GM23338 (cell line): Measurements from ENCODE around the gene INTS6. TPM values are rescaled to one million over a fixed set of nuclear protein-coding genes. Genes with fewer than 3 reads are reported as not detected.

Source experiments
- ATAC-seq: fragments of 200-7000 bp; cut with Tn5 transposase; 3 replicates; pipeline ENCODE4 v1.9.1; 2020
- DNase-seq: peaks from one replicate; pipeline ENCODE4 v3.0.0-alpha.2; 2015; ENCODE audit warnings: low spot score
- H2AFZ ChIP-seq: fragments of 200-600 bp; sonication (generic); 2 replicates; pipeline ENCODE4 v1.8.0; 2016; ENCODE audit warnings: antibody characterized with exemption, mild to moderate bottlenecking, moderate library complexity
- H3F3A ChIP-seq: fragments of 200-600 bp; sonication (generic); replicated peaks from 2 replicates; pipeline ENCODE4 v1.8.0; 2017; ENCODE audit warnings: antibody characterized with exemption, mixed run types, low read depth
- H3K27ac ChIP-seq: fragments of 200-600 bp; sonication (generic); 2 replicates; pipeline ENCODE4 v1.6.1; 2016; ENCODE audit warnings: low read depth
- H3K27me3 ChIP-seq: fragments of 200-600 bp; sonication (generic); 2 replicates; pipeline ENCODE4 v1.8.0; 2016; ENCODE audit warnings: mild to moderate bottlenecking, mixed run types, moderate library complexity; ENCODE audit not compliant: insufficient read depth
- H3K36me3 ChIP-seq: fragments of 200-600 bp; sonication (generic); 2 replicates; pipeline ENCODE4 v1.8.0; 2016; ENCODE audit warnings: mild to moderate bottlenecking; ENCODE audit not compliant: insufficient read depth
- H3K4me1 ChIP-seq: fragments of 200-600 bp; sonication (generic); 2 replicates; pipeline ENCODE4 v1.8.0; 2016; ENCODE audit warnings: mild to moderate bottlenecking, moderate library complexity; ENCODE audit not compliant: insufficient read depth
- H3K4me2 ChIP-seq: fragments of 200-600 bp; sonication (generic); 2 replicates; pipeline ENCODE4 v1.7.1; 2017; ENCODE audit warnings: mixed run types
- H3K4me3 ChIP-seq: fragments of 200-600 bp; sonication (generic); 2 replicates; pipeline ENCODE4 v1.6.1; 2016; ENCODE audit warnings: mixed run types
- H3K79me2 ChIP-seq: fragments of 200-600 bp; sonication (generic); replicated peaks from 2 replicates; pipeline ENCODE4 v1.8.0; 2017; ENCODE audit warnings: mild to moderate bottlenecking; ENCODE audit not compliant: insufficient read depth
- H3K9me2 ChIP-seq: fragments of 200-600 bp; sonication (generic); 2 replicates; pipeline ENCODE4 v1.8.0; 2017; ENCODE audit not compliant: insufficient read depth
- H4K20me1 ChIP-seq: fragments of 200-600 bp; sonication (generic); replicated peaks from 2 replicates; pipeline ENCODE4 v1.8.0; 2017; ENCODE audit warnings: mild to moderate bottlenecking; ENCODE audit not compliant: insufficient read depth
- H3K27ac Mint-ChIP-seq: 2 replicates; pipeline ENCODE4 v1.8.0; 2020; ENCODE audit warnings: inconsistent platforms, mild to moderate bottlenecking, moderate library complexity, mixed read lengths
- H3K27me3 Mint-ChIP-seq: 3 replicates; pipeline ENCODE4 v1.8.0; 2022; ENCODE audit warnings: low read depth, mild to moderate bottlenecking, moderate library complexity, mixed read lengths, inconsistent platforms; ENCODE audit not compliant: insufficient read depth, poor library complexity
- H3K36me3 Mint-ChIP-seq: 3 replicates; pipeline ENCODE4 v1.8.0; 2021; ENCODE audit warnings: low read depth, mild to moderate bottlenecking, inconsistent platforms, moderate library complexity, mixed read lengths
- H3K4me1 Mint-ChIP-seq: 3 replicates; pipeline ENCODE4 v1.8.0; 2020; ENCODE audit warnings: mild to moderate bottlenecking, inconsistent platforms, mixed read lengths
- H3K4me3 Mint-ChIP-seq: 3 replicates; pipeline ENCODE4 v1.8.0; 2021; ENCODE audit warnings: moderate library complexity, mild to moderate bottlenecking, inconsistent platforms, mixed read lengths
- H3K9me3 Mint-ChIP-seq: 3 replicates; pipeline ENCODE4 v1.8.0; 2020; ENCODE audit warnings: moderate library complexity, mild to moderate bottlenecking, inconsistent platforms, mixed read lengths
- CREB1 ChIP-seq: fragments of 250-450 bp; sonication (Bioruptor Pico); IDR thresholded peaks from 2 replicates; pipeline ENCODE4 v1.5.0; 2020; ENCODE audit warnings: low read depth, mild to moderate bottlenecking, moderate library complexity
- CTCF ChIP-seq, 2 experiments: fragments of 200-600 bp in 1 of 2; sonication (generic) in 1 of 2; conservative IDR thresholded peaks; 2 replicates each; pipeline versions ENCODE4 v1.5.1 to v1.6.1; 2016 to 2017; ENCODE audit warnings: antibody characterized with exemption in 2 of 2, low read depth in 2 of 2, mild to moderate bottlenecking in 2 of 2, moderate library complexity in 1 of 2
- ETS1 ChIP-seq: IDR thresholded peaks from 2 replicates; pipeline ENCODE4 v1.6.1; 2016; ENCODE audit warnings: antibody characterized with exemption
- EZH2 ChIP-seq: fragments of 200-600 bp; sonication (generic); IDR thresholded peaks from one replicate; pipeline ENCODE4 v1.8.0; 2017; ENCODE audit warnings: antibody characterized with exemption, mild to moderate bottlenecking, low read depth; ENCODE audit not compliant: unreplicated experiment
- EZH2phosphoT487 ChIP-seq: fragments of 200-600 bp; sonication (generic); IDR thresholded peaks from one replicate; pipeline ENCODE4 v1.8.1; 2018; ENCODE audit warnings: antibody characterized with exemption; ENCODE audit not compliant: unreplicated experiment
- JUNB ChIP-seq: IDR thresholded peaks from one replicate; pipeline ENCODE4 v1.6.1; 2016; ENCODE audit warnings: antibody characterized with exemption; ENCODE audit not compliant: unreplicated experiment
- NANOG ChIP-seq: IDR thresholded peaks from 2 replicates; pipeline ENCODE4 v1.6.1; 2016; ENCODE audit warnings: antibody characterized with exemption, borderline replicate concordance
- POLR2AphosphoS5 ChIP-seq: IDR thresholded peaks from 2 replicates; pipeline ENCODE4 v1.6.1; 2016; ENCODE audit warnings: antibody characterized with exemption, low read depth
- REST ChIP-seq: IDR thresholded peaks from one replicate; pipeline ENCODE4 v1.6.1; 2018; ENCODE audit warnings: antibody characterized with exemption; ENCODE audit not compliant: unreplicated experiment
- STAT1 ChIP-seq: IDR thresholded peaks from one replicate; pipeline ENCODE4 v1.6.1; 2016; ENCODE audit warnings: antibody characterized with exemption; ENCODE audit not compliant: unreplicated experiment
- ZNF114 ChIP-seq: fragments of 250-450 bp; sonication (Bioruptor Pico); IDR thresholded peaks from 2 replicates; pipeline ENCODE4 v1.5.0; 2020; ENCODE audit warnings: mild to moderate bottlenecking, moderate library complexity
- ZNF331 ChIP-seq: fragments of 250-450 bp; sonication (Bioruptor Pico); IDR thresholded peaks from 2 replicates; pipeline ENCODE4 v1.5.0; 2020; ENCODE audit warnings: low read depth, mild to moderate bottlenecking, moderate library complexity
- ZNF462 ChIP-seq: fragments of 250-450 bp; sonication (Bioruptor Pico); IDR thresholded peaks from 2 replicates; pipeline ENCODE4 v1.5.0; 2020; ENCODE audit warnings: mild to moderate bottlenecking, moderate library complexity
- polyA plus RNA-seq: library from polyadenylated mRNA; unstranded; fragments of >200 nt; fragmentation: Nextera tagmentation; extraction: Ambion mirVana; gene quantifications from 2 replicates; pipeline ENCODE4 v1.2.1, GENCODE V29; 2016
- total RNA-seq: library from RNA; depleted of rRNA; stranded (reverse); fragments of >200 nt; shearing (Covaris generic); gene quantifications from 2 replicates; pipeline ENCODE4 v1.2.3, GENCODE V29; 2014

INTS6 gene
- total and polyA plus RNA-seq, 2 experiments from 2014 or later = 24.8 to 38.6 TPM

GRCh38 chr13:51440381-51440780 lies 12.5 kb downstream of the INTS6 start:
- H3K9me3 Mint-ChIP-seq = no peaks in the 10 kb centered on the region
- H3K27ac ChIP-seq = no peak overlapping the region
- no peaks in the 10 kb centered on the region for H3K36me3 Mint-ChIP-seq
- ATAC-seq = no peak
- no peak for DNase-seq
- H3K4me3 ChIP-seq = no peak overlapping the region
- peaks cover 4% of the 10 kb centered on the region for H3K27me3 Mint-ChIP-seq
- no peak overlapping the region for H3K4me3 Mint-ChIP-seq
- 0 out of 2 replicates have a peak, but pooled peaks cover 2% of the 10 kb centered on the region for H3K4me1 ChIP-seq
- H3K79me2 ChIP-seq = no peaks in the 10 kb centered on the region
- no peaks in the 10 kb centered on the region for H3K27me3 ChIP-seq
- no peaks in the 10 kb centered on the region for H3K36me3 ChIP-seq
- no peak overlapping the region; the same call in 1 of the 2 replicates for H3K27ac Mint-ChIP-seq
- H2AFZ ChIP-seq = no peak overlapping the region
- H3F3A ChIP-seq = no peaks in the 10 kb centered on the region
- no peaks in the 10 kb centered on the region for H4K20me1 ChIP-seq
- no peaks in the 10 kb centered on the region for H3K9me2 ChIP-seq
- TF ChIP-seq ZNF114 (no peak), CTCF (conservative IDR thresholded peaks at IDR 0.05; ENCODE audit: low read depth in 2 of 2) (no peak), ZNF462 (CRISPR knock-in tag) (no peak), NANOG (no peak), REST (no peak), POLR2AphosphoS5 (no peak), EZH2phosphoT487 (no peak), JUNB (no peak), STAT1 (no peak), CREB1 (CRISPR knock-in tag) (no peak), ETS1 (no peak), ZNF331 (CRISPR knock-in tag) (no peak), EZH2 (no peak)
- H3K4me1 Mint-ChIP-seq = peaks cover 8% of the 10 kb centered on the region; the same call in 2 of the 3 replicates
- H3K4me2 ChIP-seq = no peak overlapping the region
